TTC549 (cell line): Measurements from ENCODE around the gene TXNDC17.
A peak's percentile ranks its signal among the peaks of the same experiment; 100 is the strongest.
"Not testable (repeated sequence)": the region's sequence is repeated elsewhere in the genome, so short reads cannot be mapped to it uniquely, and the experiment has no call there.

Source experiments
- FAIRE-seq: peaks from 2 replicates; lab custom pipeline; 2012; peaks lifted over from hg19 to GRCh38; lab: Jason Lieb, UNC

Gene TXNDC17

DNA sequence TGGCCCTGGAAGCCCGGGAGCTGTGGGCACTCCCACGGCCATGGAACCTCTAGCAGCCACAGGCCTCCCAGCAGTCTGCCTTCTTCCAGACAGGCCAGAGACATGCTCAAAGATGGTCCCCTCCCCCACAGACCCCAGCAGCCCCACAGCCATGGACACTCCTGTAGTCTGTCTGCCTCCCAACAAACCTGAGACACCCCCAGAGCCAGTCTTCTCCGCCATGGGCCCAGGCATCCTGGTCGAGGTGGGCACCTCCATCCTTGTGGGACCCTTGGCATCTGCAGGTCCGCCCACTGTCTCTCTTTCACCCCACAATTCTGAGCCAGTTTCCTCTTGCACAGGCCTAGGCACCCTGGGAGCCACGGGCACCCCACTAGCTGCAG lies 3.4 kb upstream of the TXNDC17 start:
- no peak for FAIRE-seq

DNA sequence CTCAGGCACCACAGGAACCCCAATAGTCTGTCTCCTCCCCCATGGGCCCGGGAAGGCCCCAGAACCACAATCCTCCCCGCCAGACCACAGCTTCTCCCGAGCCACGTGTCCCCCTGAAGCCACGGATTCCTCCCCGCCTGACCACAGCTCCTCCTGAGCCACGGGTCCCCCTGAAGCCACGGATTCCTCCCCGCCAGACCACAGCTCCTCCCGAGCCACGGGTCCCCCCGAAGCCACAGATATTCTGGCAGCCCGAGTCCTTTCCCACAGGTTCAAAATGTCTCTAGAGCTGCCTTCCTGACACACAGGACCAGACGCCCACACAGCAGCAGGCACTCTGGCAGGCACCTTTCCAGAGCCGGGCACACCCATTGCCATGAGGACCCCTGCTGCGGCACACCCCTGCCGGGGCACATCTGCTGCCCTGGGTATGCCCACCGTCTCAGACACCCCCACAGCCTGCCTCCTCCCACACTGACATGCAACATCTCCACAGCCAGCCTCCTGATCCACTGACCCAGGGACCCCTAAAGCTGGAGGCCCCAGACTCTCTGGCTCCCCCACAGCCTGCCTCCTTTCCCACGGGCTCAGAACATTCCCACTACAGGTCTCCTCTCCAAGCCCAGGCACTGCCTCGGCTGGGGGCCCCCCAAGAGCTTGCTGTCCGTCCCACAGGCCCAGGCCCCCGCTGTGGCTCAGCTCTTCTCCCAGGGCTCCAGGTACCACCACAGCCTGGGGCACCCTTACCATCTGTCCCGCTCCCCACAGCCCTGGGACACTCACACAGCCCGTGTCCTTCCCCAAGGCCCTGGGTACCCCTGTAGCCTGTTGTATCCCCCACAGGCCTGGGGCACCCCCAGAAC lies 2.6 kb upstream of the TXNDC17 start:
- FAIRE-seq, result no peak

DNA sequence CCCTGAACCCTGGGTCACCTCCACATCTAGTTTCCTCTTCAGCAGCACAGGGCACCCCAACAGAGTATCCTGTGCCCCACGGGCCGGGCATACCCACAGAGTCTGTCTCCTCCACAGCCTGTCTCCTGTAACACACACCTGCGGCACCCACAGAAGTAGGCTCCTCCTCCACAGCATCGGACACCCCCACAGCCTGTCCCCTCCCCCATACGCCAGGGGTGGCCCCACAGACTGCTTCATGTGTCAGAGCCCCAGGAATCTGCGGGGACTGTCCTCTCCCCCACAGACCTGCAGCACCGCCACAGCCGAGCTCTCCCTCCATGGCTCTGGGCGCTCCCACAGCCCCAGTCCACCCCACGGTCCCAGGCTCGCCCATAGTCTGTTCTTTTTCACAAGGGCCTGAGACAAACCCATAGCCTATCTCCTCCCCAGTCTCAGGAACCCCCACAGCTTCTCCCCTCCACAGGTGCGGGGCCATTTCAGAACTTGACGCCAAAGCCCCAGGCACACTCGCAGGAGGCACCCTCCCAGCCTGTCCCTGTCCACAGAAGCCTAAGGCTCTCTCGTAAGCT lies 1.8 kb upstream of the TXNDC17 start:
- no peak for FAIRE-seq

DNA sequence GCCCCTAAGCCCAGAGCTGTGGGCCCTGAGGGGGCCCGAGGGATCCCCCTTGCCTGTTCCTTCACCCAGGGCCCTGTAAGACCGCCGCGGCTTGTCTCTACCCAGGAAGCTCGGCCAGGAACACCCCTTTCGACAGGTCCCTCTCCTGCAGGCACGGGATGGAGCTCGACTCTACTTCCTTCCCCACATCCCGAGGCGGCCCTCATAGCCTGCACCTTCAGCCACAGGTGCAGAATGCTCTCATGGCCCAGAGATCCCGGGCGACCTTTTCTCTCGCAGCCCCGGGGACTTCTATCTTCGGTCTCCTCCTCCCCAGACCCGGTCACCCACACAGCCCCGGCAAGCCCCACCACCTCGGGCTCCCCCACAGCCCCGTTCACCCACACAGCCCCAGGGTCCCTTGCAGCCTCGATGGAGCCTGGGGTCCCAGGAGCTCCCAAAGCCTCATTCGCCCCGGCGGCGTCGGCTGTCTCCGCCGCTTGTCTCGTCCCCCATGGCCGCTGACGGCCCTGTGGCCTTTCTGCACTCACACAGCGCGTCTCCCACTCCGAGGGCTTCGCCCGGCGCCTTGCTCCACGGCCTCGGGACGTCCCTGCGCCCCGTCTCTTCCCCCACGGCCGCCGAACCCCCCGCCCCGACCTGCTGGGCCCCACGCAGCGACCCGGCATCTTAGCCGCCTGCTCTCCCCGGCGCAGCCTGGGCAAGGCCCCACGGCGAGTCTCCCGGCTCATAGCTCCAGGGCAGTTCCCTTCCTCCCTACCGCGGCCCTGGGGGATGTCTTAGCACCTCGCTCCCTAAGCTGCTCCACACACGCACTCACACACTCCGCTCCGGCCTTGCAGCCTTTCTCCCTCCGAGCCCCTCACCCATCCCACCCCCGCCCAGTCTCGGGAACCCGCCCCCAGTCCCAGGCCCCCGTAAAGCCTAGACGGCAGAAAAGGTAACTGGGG lies 999 bp upstream of the TXNDC17 start:
- no peak for FAIRE-seq

DNA sequence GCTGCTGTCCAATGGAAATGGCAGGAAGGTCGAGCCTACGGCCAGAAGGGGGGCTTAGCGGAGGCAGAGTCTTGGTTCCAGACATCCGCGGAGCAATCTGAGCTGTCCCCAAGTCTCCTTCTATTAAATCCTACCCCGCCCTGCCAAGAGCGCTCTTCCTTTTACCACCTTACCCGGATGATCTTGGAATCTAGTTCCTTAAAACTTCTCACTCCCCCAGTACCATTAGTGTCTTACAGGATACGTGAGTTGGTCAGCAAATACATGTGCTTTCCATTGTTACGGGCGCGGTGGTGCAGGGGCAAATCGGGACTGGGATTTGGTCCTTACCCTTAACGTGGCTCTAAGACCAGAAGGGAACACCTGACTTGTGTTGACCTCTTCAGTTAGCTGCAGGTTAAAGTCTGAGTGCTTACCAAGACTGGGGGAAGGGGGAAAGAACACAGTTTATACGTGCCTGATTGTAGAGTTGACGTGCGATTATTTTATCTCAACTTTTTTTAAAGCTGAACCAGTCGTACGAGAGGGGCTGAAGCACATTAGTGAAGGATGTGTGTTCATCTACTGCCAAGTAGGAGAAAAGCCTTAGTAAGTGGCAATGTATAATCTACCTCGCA lies 495 bp downstream of the TXNDC17 start:
- no peak for FAIRE-seq

DNA sequence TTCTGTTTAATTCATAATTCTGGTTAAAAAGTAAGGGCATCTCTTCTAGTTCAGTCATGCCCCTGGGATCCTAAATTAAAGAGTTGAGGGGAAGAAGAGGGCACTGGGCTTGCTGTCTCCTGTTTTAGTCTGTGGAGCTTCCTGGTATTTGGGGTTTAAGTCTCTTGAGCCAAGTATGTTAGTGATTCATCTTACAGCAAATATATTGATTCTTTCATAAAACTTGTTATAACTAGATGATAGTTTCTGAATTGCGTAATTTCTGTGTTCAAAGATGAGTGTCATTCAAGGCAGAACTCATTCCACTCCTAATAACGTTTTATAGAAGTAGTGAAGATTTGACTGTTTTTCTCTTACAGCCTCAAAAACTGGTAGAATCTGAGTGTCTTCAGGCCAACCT lies 1.7 kb downstream of the TXNDC17 start:
- FAIRE-seq, result no peak

DNA sequence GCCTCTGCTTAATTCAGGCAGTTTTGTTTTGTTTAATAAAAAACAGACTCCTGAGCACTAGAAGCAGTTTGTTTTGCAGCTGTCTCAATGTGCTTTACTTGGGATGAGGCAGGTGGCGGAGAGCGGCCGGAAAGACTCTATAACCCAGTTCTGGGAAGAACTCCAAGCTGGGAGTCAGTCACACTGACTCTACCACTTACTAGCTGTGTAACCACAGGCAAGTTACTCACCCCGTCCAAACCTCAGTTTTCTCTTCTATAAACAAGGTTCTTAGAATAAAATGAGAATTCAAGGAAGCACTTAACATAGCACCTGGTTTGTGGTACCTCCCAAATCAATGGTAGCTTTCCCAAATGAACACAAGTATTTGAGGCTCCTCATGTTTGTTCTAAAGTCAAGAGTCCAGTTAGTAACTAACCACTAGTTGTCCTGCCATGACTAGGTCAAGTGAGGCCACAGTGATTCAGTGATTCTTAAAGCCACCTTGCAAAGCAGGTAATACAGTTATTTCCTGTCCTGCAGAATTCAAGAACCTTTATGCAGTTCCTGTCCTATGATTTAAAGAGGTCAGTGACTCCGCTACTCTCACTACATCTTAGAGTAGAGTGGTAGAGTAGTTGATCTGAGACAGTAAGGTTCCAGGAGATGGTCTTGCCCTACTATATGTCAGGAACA lies 2.7 kb downstream of the TXNDC17 start:
- FAIRE-seq, result no peak

DNA sequence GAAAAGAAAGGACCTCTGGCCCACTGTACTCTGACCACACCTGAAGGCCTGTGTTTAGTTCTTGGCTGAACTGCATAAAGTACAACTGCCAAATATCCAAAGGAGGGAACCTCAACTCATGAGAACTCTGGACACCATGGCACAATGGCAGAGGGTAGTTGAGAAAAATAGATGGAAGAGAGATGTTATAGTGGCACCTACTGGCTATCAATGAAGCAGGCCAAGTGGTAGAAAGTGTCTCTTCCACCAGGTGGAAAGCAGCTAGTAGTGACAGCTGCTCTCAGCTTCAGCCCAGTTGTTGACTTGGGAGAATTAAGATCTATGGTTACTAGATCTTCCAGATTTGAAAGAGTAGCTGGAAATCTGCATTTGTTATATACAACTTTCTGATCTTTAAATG lies 7.3 kb downstream of the TXNDC17 start:
- no peak for FAIRE-seq

DNA sequence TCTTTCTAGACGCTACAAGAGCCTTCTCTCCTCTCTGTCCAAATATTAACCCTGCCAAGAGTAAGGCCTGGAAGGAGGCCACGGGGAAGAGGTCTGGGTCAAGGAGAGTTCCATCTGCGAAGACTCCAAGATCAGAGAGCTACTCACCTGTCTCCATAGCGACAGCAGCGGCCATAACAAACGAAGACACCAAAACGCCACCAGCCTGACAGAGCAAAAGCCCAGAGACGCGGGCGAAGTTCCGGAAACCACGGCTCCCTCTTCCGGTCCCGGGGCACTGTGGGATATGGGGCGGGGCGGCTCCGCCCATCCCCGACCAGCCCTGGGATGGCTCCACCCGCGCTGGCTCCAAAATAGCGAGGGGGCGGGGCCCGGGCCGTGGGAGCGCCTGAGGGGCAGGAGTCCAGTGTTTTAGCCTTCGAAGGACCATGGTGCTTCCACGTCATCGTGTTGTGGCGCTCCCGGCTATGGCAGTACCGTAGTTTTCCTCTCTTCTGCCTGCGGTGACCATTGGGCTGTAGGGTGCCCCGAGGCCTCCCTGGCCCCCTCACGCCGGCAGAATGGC lies 10.6 kb downstream of the TXNDC17 start, which contains the start of the genes C17orf100 and MED31:
C17orf100 (plus strand) TSS at position 409 of the 565 bp plus-strand sequence; CDS start at position 561, 152 bp downstream.
MED31 (minus strand) TSS at position 252 of the 565 bp plus-strand sequence; CDS start at position 175, 77 bp downstream.
- FAIRE-seq, result peak; percentile 73

DNA sequence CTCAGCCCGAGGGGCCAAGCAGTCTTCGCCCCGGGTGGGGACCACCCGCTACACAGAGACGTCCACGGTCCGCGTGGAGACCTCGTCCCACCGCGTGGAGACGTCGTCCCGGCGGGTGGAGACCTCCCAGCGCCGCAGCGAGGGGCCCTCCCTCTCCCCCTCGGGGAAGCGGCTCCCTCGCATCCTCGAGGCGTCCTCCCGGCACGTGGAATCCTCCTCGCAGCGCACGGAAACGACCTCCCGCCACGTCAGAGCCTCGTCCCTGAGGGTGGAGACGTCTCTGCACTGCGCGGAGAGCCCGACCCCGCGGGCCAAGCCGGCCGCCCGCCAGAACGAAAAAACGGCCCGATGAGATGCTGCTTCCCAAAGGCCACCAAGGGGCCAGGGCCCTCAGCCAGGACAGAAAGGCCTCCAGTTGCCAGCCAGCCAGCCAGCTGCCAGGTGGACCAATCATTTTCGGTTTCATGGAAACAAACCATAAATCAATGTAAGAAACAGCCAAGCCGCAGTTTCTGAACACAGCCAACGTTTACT lies 11.1 kb downstream of the TXNDC17 start:
- FAIRE-seq, result no peak

DNA sequence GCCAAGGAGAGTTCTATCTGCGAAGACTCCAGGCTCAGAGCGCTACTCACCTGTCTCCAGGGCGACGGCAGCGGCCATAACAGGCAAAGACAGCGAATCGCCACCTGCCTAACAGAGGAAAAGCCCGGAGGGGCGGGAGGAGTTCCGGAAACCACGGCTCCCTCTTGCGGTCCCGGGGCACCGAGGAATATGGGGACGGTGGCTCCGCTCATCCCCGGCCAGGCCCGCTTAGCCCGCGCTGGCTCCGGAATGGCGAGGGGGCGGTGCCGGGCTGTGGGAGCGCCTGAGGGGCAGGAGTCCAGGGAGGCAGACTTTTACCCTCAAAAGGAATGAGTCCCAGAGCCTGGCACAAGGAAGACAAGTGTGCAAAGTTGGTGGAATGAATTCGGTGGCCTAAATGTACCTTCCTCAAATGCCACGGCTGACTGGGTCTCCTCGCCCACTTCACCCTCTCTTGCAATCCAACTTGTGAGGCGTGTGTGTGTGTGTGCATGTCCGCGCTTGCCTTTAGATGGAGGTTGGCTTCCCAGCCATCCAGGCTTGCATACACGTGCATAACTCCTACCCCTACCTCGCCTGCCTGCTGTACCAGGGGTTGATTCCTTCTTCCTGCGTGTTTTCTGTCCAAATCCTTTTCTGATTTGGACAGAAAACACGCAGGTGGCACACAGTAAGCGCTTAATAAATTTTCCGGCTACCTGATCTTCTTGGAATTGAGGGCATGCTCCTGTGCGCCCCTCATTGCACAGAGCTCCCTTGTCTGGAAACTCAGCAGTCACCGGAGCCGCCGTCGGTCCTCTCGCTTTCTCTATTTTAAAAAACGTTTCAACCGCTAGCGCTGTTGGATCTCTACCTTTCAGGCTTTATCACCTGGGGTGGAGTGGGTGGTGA lies 14.2 kb downstream of the TXNDC17 start:
- no peak for FAIRE-seq

DNA sequence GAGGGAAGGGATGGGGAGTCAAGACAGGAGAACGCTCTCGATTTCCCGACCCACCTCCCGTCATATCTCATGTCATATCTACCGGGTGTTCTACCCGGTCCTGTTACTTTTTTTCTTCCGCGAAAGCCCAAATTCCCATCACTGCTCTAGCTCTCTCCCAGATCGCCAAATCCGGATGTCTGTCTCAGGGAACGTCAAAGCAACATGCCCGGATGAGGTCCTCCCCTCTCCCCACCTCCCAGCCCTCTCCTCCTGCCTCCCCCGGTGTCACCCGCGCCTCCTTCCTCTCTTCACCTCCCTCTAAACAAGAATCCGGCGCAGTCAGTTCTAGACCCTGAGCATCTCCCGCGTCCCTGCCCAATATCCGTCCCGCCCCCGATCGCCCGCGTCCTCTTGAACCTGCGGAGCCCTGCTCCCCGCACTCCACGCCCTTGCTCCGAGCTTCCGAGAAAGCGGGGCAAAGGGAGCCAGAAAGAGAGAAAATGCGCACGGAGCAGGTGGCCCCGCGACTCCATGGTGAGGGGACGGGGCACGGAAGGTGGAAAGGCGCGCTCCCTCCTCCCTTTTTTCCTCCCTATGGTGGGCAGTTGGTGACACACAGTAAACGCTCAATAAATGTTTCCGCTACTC lies 15.0 kb downstream of the TXNDC17 start:
- not testable (repeated sequence) for FAIRE-seq

DNA sequence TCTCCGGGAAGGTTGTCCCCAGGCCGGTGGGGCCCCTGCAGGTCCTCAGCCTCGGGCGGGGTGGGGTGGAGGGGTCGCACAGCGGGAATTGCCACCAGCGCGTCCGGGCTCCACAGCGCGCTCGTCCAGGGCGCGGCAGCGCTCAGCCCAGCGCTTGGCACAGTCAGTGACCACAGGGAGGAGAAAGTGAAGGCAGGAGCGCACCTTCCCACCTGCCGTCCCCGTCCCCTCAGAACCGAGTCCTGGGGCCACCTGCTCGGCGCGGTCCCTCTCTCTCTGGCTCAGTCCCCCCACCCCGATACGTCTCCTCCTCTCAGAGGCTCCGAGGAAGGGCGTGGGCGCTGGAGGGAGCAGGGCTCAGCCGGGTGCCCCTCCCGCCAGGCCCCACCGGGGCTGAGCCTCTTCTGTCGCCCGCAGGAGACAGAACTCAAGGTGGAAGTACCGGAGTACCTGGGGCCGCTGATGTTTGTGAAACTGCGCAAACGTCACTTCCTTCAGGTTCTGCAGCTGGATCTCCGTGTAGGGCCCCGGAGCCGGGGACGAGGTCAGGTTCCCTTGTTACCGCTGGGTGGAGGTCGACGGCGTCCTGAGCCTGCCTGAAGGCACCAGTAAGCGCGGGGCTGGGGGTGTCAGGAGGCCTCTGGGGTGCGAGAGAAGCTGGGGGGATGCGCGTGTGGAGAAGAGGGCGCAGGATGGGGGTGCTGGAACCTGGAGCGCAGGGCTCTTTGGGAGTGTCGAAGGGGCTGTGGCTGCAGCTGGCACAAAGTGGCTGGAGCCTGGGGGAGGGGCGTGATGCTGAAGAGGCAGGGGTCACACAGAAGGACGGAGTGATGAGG lies 16.2 kb downstream of the TXNDC17 start:
- not testable (repeated sequence) for FAIRE-seq

DNA sequence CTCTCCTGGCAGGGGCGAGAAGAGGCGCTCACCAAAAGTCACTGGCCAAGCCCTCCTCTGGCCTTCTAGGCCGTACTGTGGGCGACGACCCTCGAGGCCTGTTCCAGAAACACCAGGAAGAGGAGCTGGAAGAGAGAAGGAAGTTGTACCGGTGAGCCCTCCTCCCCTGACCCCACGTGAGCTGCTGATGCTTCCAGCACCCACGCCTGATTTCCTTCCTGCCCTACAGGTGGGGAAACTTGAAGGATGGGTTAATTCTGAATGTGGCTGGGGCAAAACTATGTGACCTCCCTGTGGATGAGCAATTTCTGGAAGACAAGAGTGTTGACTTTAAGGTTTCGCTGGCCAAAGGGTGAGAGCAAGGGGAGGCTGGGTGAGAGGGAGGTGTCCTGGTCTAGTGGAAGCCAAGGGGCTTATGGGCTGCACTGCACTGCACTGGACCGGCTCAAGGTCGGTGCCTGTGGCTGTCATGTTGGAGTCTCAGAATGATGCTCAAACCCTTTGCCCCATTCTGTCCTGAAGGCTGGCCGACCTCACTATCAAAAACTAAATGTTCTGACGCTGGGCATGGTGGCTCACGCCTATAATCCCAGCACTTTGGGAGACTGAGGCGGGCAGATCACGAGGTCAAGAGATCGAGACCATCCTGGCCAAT lies 16.9 kb downstream of the TXNDC17 start:
- FAIRE-seq, result no peak

DNA sequence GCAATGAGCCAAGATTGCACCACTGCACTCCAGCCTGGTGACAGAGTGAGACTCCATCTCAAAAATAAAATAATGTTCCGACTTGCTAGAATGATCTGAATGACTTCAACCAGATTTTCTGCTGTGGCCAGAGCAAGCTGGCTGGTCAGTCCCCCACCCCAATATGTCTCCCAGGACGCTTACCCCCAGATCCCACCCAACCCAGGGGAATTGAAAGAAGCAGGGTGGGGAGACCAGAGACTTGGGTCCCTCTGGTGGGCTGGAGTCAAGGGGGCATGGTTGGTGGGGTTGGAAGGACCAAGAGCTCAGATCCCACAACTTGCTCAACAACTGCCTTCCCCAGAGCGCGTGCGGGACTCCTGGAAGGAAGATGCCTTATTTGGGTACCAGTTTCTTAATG lies 17.6 kb downstream of the TXNDC17 start:
- not testable (repeated sequence) for FAIRE-seq

DNA sequence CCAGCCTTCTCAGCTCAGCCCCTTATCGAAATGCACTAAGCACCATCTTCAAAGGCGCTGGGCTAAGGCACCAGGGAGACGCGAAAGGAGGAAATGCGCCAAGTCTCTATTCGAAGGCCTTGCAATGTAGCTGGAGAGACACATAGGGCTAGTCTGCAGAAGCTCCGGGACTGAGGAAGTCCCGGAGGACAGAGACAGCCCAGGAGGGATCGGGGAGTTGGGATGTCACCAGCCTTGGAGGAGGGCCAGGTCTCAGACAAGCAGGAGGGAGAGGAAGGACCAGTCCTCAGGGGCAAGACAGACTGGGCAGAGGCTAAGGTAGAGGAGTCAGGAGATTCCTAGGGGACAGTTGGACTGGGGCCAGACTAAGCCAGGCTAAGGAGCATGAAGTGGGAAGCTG lies 19.2 kb downstream of the TXNDC17 start:
- no peak for FAIRE-seq

DNA sequence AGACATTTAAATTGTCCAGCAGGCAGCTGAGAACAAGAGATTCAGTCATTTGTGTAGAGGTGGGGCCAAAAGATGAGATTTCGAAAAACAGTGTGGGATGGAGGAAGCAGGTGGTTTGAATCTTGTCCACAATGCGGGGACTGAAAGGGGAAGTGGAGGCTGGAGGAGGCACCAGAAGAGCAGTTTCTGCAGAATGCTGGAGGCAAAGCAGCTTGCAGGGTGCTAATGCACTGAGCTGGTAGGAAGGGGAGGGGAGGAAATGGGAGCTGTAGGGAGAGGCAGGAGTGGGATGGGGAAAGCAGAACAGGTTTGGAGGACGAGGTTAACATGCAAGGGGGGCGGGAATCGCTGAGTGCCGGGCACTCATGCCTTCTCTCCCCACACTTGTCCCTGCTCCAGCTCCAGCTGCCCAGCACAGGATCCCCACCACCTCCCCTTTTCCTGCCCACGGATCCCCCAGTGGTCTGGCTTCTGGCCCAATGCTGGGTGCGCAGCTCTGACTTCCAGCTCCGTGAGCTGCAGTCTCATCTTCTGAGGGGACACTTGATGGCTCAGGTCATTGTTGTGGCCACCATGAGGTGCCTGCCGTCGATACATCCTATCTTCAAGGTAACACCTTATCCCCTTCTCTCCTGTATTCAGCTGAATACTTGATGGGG lies 20.1 kb downstream of the TXNDC17 start:
- no peak for FAIRE-seq
